Transverse colon (tissue), 4 donors: ENCODE data around the gene SLC4A4.

Experiments used
- EP300 ChIP-seq: sonication (generic); formaldehyde crosslinking; IDR thresholded peaks from one replicate; pipeline ENCODE4 v1.6.1; 2017; ENCODE audit warnings: antibody characterized with exemption, low read depth
- POLR2A ChIP-seq: fragments of 450-650 bp; IDR thresholded peaks from one replicate; pipeline ENCODE4 v1.6.1; 2016; ENCODE audit warnings: antibody characterized with exemption, mild to moderate bottlenecking, moderate library complexity
- POLR2AphosphoS5 ChIP-seq, 3 donors: sonication (generic); formaldehyde crosslinking; IDR thresholded peaks; one replicate each; pipeline ENCODE4 v1.6.1; 2016; ENCODE audit warnings: antibody characterized with exemption in 3 of 3
- TF ChIP-seq, protein P1 (sequence below), 5 experiments: fragments of 200-600 bp in 3 of 5; fragments of 450-650 bp in 2 of 5; sonication (generic) in 3 of 5; IDR thresholded peaks; 1 replicate in 2 of 5; 2 replicates in 3 of 5; pipeline ENCODE4 v1.5.1; 2016 to 2017; ENCODE audit warnings: antibody characterized with exemption in 5 of 5, inconsistent platforms in 3 of 5, mild to moderate bottlenecking in 2 of 5, moderate library complexity in 1 of 5

- TF ChIP-seq, protein P1, sequence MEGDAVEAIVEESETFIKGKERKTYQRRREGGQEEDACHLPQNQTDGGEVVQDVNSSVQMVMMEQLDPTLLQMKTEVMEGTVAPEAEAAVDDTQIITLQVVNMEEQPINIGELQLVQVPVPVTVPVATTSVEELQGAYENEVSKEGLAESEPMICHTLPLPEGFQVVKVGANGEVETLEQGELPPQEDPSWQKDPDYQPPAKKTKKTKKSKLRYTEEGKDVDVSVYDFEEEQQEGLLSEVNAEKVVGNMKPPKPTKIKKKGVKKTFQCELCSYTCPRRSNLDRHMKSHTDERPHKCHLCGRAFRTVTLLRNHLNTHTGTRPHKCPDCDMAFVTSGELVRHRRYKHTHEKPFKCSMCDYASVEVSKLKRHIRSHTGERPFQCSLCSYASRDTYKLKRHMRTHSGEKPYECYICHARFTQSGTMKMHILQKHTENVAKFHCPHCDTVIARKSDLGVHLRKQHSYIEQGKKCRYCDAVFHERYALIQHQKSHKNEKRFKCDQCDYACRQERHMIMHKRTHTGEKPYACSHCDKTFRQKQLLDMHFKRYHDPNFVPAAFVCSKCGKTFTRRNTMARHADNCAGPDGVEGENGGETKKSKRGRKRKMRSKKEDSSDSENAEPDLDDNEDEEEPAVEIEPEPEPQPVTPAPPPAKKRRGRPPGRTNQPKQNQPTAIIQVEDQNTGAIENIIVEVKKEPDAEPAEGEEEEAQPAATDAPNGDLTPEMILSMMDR (IDR thresholded peaks at IDR 0.05), result no peak
- TF ChIP-seq EP300 (no peak), POLR2A (no peak), POLR2AphosphoS5 (IDR thresholded peaks at IDR 0.05) (no peak)
Measured at GRCh38 chr4:71609651-71610050, 270.8 kb downstream of the SLC4A4 start.
